Endothelial cell of umbilical vein (primary cell): ENCODE measurements around the gene RNFT2. TPM values are rescaled to one million over a fixed set of nuclear protein-coding genes. Genes with fewer than 3 reads are reported as not detected.

ENCODE experiments used
- BruUV-seq: library from RNA; stranded (reverse); fragments of 400-500 nt; replicated peaks from 2 replicates; lab custom pipeline; 2021; lab: Mats Ljungman, UMichigan
- CTCF ChIA-PET: fragments of 300-600, 350-600 bp; sonication (Branson Sonifier 250); formaldehyde crosslinking; loops from one replicate; lab custom pipeline; 2021; ENCODE audit warnings: antibody characterized with exemption, inconsistent platforms; lab: Charles Lee
- POLR2A ChIA-PET: fragments of 300-600, 350-600 bp; sonication (Branson Sonifier 250); formaldehyde crosslinking; loops from one replicate; lab custom pipeline; 2021; ENCODE audit warnings: antibody characterized with exemption, inconsistent platforms; lab: Charles Lee
- DNase-seq: peaks from one replicate; pipeline ENCODE4 v3.0.0-alpha.2; 2011; ENCODE audit warnings: low read depth, low spot score
- FAIRE-seq: peaks from 2 replicates; lab custom pipeline; 2011; peaks lifted over from hg19 to GRCh38; lab: Jason Lieb, UNC
- H2AFZ ChIP-seq: 2 replicates; pipeline ENCODE4 v1.6.0; 2012; ENCODE audit warnings: low read depth, low read length, control low read depth, inconsistent platforms
- H3K27ac ChIP-seq: 2 replicates; pipeline ENCODE4 v1.5.1; 2011; ENCODE audit warnings: low read depth, mild to moderate bottlenecking, control low read depth, low read length, moderate library complexity; ENCODE audit not compliant: insufficient read depth
- H3K27me3 ChIP-seq, 2 experiments: 2 replicates each; pipeline versions ENCODE4 v1.6.0 to v1.6.1; 2011; ENCODE audit warnings: low read length in 2 of 2, mixed read lengths in 1 of 2; ENCODE audit not compliant: control insufficient read depth in 2 of 2, insufficient read depth in 2 of 2
- H3K36me3 ChIP-seq, 2 experiments: 2 replicates in 1 of 2; 3 replicates in 1 of 2; pipeline ENCODE4 v1.5.1; 2011; ENCODE audit warnings: low read length in 2 of 2, mild to moderate bottlenecking in 1 of 2, moderate library complexity in 1 of 2; ENCODE audit not compliant: control insufficient read depth in 2 of 2, insufficient read depth in 2 of 2; ENCODE audit errors: extremely low read depth in 1 of 2
- H3K4me1 ChIP-seq: 3 replicates; pipeline ENCODE4 v1.5.1; 2011; ENCODE audit warnings: mild to moderate bottlenecking, low read length; ENCODE audit not compliant: control insufficient read depth, insufficient read depth; ENCODE audit errors: extremely low read depth
- H3K4me2 ChIP-seq: 2 replicates; pipeline ENCODE4 v1.6.1; 2011; ENCODE audit warnings: low read length, control low read depth, mixed read lengths; ENCODE audit not compliant: insufficient read depth
- H3K4me3 ChIP-seq, 3 experiments: fragments of 200-600 bp in 1 of 3; sonication (generic), shearing (Covaris generic) in 1 of 3; replicated peaks in 1 of 3; 2 replicates each; pipeline ENCODE4 v1.5.1; 2011 to 2016; ENCODE audit warnings: control low read depth in 3 of 3, low read length in 3 of 3, mild to moderate bottlenecking in 2 of 3, inconsistent platforms in 1 of 3, low read depth in 1 of 3, moderate library complexity in 1 of 3; ENCODE audit not compliant: insufficient read depth in 1 of 3
- H3K79me2 ChIP-seq: 2 replicates; pipeline ENCODE4 v1.6.0; 2012; ENCODE audit warnings: low read length, inconsistent platforms; ENCODE audit not compliant: control insufficient read depth, insufficient read depth
- H3K9ac ChIP-seq: replicated peaks from 2 replicates; pipeline ENCODE3; 2011; ENCODE audit warnings: low read length, control low read depth; ENCODE audit not compliant: insufficient read depth; ENCODE audit errors: extremely low read depth
- H3K9me1 ChIP-seq: replicated peaks from 3 replicates; pipeline ENCODE4 v1.6.0; 2011; ENCODE audit warnings: mild to moderate bottlenecking, low read length; ENCODE audit not compliant: control insufficient read depth, insufficient read depth; ENCODE audit errors: extremely low read depth
- H3K9me3 ChIP-seq: replicated peaks from 2 replicates; pipeline ENCODE4 v1.5.1; 2012; ENCODE audit warnings: low read length, inconsistent platforms; ENCODE audit not compliant: control insufficient read depth, insufficient read depth
- H4K20me1 ChIP-seq: replicated peaks from 2 replicates; pipeline ENCODE3; 2011; ENCODE audit warnings: mild to moderate bottlenecking, low read length; ENCODE audit not compliant: control insufficient read depth, insufficient read depth; ENCODE audit errors: extremely low read depth
- EZH2 ChIP-seq: IDR thresholded peaks from 2 replicates; pipeline ENCODE4 v1.6.1; 2012; ENCODE audit warnings: borderline replicate concordance, low read depth, mild to moderate bottlenecking, moderate library complexity, low read length, inconsistent platforms; ENCODE audit not compliant: severe bottlenecking
- FOS ChIP-seq: IDR thresholded peaks from 2 replicates; pipeline ENCODE4 v1.6.1; 2011; ENCODE audit warnings: mild to moderate bottlenecking, low read length, moderate library complexity, borderline replicate concordance; ENCODE audit not compliant: insufficient read depth
- GATA2 ChIP-seq: IDR thresholded peaks from 2 replicates; pipeline ENCODE4 v1.7.0; 2011; ENCODE audit warnings: low read depth, mild to moderate bottlenecking, moderate library complexity, mixed read lengths, low read length; ENCODE audit not compliant: insufficient read length, insufficient read depth
- JUN ChIP-seq: IDR thresholded peaks from 2 replicates; pipeline ENCODE4 v1.6.1; 2011; ENCODE audit warnings: borderline replicate concordance, low read depth; ENCODE audit not compliant: insufficient read length, insufficient read depth
- MYC ChIP-seq: IDR thresholded peaks from one replicate; pipeline ENCODE4 v1.6.1; 2011; ENCODE audit warnings: mild to moderate bottlenecking, low read depth, low read length
- POLR2A ChIP-seq: IDR thresholded peaks from 2 replicates; pipeline ENCODE4 v1.6.1; 2012; ENCODE audit warnings: low read depth, mild to moderate bottlenecking, control low read depth, low read length
- POLR2AphosphoS5 ChIP-seq: IDR thresholded peaks from 2 replicates; pipeline ENCODE4 v1.6.1; 2012; ENCODE audit warnings: low read depth, mild to moderate bottlenecking, control low read depth, low read length, moderate library complexity; ENCODE audit not compliant: insufficient read depth
- dilution Hi-C: fragments of 300-500 bp; cut with MboI; formaldehyde crosslinking; loops from one replicate; pipeline ENCODE4 v1.15.0; 2019; ENCODE audit warnings: low sequenced_read_pairs; ENCODE audit not compliant: extremely low pct_ligation_motif_present
- intact Hi-C: fragments of 100-400 bp; cut with micrococcal nuclease; formaldehyde crosslinking; loops from one replicate; pipeline ENCODE4 v1.10.0; 2022
- polyA plus RNA-seq, 4 experiments: library from polyadenylated mRNA; depleted of rRNA in 3 of 4; stranded (reverse) in 3 of 4; unstranded in 1 of 4; fragments of >200 nt; gene quantifications; 2 replicates each; pipeline versions ENCODE4 v1.2.1 to v1.2.3, GENCODE V29; 2011 to 2012; ENCODE audit warnings: missing spikeins in 1 of 4
- total RNA-seq: library from RNA; stranded (reverse); gene quantifications from 2 replicates; pipeline ENCODE4 v1.2.3, GENCODE V29; 2021
- TF ChIP-seq, protein P1 (sequence below): IDR thresholded peaks from 2 replicates; pipeline ENCODE4 v1.6.1; 2011; ENCODE audit not compliant: insufficient read depth, insufficient read length
- TF ChIP-seq, protein P2 (sequence below), 2 donors: IDR thresholded peaks; 1 replicate in 1 of 2; 2 replicates in 1 of 2; pipeline ENCODE4 v1.5.1; 2011; ENCODE audit warnings: low read length in 2 of 2, mild to moderate bottlenecking in 2 of 2, moderate library complexity in 2 of 2, control low read depth in 1 of 2, inconsistent platforms in 1 of 2, low read depth in 1 of 2; ENCODE audit not compliant: insufficient read depth in 1 of 2; ENCODE audit errors: extremely low read depth in 1 of 2

RNFT2 gene
- total and polyA plus RNA-seq, 2 donors (not counting 3 experiments of a cell fraction or from before 2014, with no cell fraction given), result 1.4 to 6.6 TPM

DNA sequence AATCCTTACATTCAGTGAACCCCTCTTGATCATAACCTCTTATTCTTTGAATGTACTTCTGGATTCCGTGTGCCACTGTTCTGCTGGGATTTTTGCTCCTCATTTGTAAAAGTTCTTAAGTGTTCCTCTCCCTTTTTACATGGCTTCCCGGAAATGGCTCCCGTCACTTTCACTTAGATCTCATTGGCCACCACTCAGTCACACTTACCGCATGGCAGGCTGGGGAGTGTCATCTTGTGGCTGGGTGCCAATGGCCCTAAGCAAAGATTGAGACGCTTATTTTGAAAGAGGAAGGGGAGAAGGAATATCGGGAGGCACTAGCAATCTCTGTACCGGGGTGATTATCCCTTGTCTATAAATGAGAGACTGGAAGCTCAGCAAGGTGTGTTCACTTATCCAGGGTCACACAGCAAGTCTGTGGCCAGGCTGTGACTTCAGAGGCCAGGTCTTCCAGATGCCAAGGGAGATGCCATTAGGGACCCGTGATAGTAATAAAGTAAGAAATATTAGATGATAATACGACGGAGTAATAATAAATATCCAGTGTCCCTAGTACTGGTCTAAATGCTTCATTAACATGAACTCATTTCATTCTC, 68.8 kb downstream of the RNFT2 start:
- Histone ChIP-seq H3K9ac (no peak overlapping the region), H3K27ac (no peak overlapping the region), H3K4me1 (no peaks in the 10 kb centered on the region), H3K79me2 (no peaks in the 10 kb centered on the region), H2AFZ (no peak overlapping the region), H3K36me3 (no peaks in the 10 kb centered on the region), H3K9me1 (no peaks in the 10 kb centered on the region), H3K27me3 (no peaks in the 10 kb centered on the region), H3K9me3 (no peaks in the 10 kb centered on the region), H4K20me1 (no peaks in the 10 kb centered on the region), H3K4me3 (no peak overlapping the region), H3K4me2 (no peak overlapping the region)
- ChIA-PET CTCF (interaction anchor here (0.6 kb wide), 1 partner anchor 1085 kb away, joined by 4 read pairs; no protein-coding TSS in a partner anchor), POLR2A (interaction anchor here (0.6 kb wide), 1 partner anchor 17 kb away, joined by 3 read pairs; no protein-coding TSS in a partner anchor)
- TF ChIP-seq POLR2A (no peak), JUN (no peak), POLR2AphosphoS5 (no peak), GATA2 (no peak), FOS (no peak), MYC (no peak), EZH2 (no peak)
- TF ChIP-seq, protein P1, sequence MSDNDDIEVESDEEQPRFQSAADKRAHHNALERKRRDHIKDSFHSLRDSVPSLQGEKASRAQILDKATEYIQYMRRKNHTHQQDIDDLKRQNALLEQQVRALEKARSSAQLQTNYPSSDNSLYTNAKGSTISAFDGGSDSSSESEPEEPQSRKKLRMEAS, result no peak
- TF ChIP-seq, protein P2, sequence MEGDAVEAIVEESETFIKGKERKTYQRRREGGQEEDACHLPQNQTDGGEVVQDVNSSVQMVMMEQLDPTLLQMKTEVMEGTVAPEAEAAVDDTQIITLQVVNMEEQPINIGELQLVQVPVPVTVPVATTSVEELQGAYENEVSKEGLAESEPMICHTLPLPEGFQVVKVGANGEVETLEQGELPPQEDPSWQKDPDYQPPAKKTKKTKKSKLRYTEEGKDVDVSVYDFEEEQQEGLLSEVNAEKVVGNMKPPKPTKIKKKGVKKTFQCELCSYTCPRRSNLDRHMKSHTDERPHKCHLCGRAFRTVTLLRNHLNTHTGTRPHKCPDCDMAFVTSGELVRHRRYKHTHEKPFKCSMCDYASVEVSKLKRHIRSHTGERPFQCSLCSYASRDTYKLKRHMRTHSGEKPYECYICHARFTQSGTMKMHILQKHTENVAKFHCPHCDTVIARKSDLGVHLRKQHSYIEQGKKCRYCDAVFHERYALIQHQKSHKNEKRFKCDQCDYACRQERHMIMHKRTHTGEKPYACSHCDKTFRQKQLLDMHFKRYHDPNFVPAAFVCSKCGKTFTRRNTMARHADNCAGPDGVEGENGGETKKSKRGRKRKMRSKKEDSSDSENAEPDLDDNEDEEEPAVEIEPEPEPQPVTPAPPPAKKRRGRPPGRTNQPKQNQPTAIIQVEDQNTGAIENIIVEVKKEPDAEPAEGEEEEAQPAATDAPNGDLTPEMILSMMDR (IDR thresholded peaks at IDR 0.05; ENCODE audit: extremely low read depth in 1 of 2, insufficient read depth in 1 of 2, low read depth in 1 of 2, low read length in 2 of 2), result no peak
- intact Hi-C loops (no loop called here), dilution Hi-C loops (no loop called here)
- FAIRE-seq (no peak), DNase-seq (no peak)
- BruUV-seq, result no TSS peak
